Fibroblast of villous mesenchyme (primary cell): ENCODE measurements around the gene PHF12. TPM values are rescaled to one million over a fixed set of nuclear protein-coding genes. Genes with fewer than 3 reads are reported as not detected.

Source experiments
- DNase-seq: peaks from one replicate; pipeline ENCODE4 v3.0.0-alpha.2; 2010; ENCODE audit warnings: low read depth
- H3K4me3 ChIP-seq: 2 replicates; pipeline ENCODE4 v1.5.1; 2011; ENCODE audit warnings: low read depth, mild to moderate bottlenecking, low read length
- total RNA-seq: library from RNA; depleted of rRNA; stranded (reverse); fragments of >200 nt; gene quantifications from 2 replicates; pipeline ENCODE4 v1.2.3, GENCODE V29; 2012
- TF ChIP-seq, protein P1 (sequence below): IDR thresholded peaks from 2 replicates; pipeline ENCODE4 v1.5.1; 2012; ENCODE audit warnings: low read depth, mild to moderate bottlenecking, low read length; ENCODE audit not compliant: insufficient read depth

The PHF12 gene
- total RNA-seq, 1 donor: 22.5 TPM

DNA sequence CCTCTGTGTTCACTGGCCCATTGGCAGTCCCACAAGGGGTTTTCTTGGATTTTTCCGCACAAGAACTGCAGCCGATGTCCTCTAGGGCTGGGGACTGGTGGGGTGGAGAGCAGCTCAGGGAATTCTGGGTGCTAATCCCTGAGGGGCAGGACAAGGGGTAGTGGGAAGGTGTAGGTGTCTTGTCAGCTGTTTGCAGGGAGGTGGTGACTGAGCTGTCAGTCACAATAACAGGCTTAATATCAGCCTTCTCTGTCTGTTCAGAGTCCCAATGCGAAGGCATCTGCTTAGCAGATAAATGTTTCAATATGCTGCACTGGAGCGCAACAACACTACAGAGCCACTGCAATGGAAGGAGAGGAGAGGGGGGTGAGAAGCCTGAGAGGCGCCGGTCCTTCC lies 38.4 kb downstream of the PHF12 start:
- no peak overlapping the region for H3K4me3 ChIP-seq
- TF ChIP-seq, protein P1, sequence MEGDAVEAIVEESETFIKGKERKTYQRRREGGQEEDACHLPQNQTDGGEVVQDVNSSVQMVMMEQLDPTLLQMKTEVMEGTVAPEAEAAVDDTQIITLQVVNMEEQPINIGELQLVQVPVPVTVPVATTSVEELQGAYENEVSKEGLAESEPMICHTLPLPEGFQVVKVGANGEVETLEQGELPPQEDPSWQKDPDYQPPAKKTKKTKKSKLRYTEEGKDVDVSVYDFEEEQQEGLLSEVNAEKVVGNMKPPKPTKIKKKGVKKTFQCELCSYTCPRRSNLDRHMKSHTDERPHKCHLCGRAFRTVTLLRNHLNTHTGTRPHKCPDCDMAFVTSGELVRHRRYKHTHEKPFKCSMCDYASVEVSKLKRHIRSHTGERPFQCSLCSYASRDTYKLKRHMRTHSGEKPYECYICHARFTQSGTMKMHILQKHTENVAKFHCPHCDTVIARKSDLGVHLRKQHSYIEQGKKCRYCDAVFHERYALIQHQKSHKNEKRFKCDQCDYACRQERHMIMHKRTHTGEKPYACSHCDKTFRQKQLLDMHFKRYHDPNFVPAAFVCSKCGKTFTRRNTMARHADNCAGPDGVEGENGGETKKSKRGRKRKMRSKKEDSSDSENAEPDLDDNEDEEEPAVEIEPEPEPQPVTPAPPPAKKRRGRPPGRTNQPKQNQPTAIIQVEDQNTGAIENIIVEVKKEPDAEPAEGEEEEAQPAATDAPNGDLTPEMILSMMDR: no peak
- no peak for DNase-seq

GRCh38 chr17:28912281-28912937 lies 38.9 kb downstream of the PHF12 start:
- TF ChIP-seq, protein P1: peak; percentile 33
- DNase-seq: no peak
- no peak overlapping the region for H3K4me3 ChIP-seq

- TF ChIP-seq, protein P1: no peak
- DNase-seq: no peak
Observed at GRCh38 chr17:28911411-28912045, 39.8 kb downstream of the PHF12 start.

DNA sequence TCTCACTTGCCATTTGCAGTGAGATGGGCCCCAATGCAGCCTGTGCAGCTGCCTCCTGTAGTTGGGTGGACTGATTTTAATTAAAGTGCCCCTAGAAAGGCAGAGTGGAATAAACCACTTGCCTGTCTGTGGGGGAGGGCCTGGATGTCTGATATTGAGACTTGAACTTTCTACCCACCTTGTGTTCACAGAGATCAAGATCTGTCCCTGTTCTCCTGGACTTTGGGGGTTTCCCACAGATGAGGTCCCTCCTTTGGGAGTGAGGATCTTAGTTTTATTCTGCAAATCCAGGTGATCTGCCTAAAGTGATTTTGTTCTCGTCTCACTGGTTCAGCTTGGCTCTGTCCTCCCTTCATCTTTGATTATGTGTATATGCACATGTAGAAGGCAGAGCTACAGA lies 40.8 kb downstream of the PHF12 start:
- H3K4me3 ChIP-seq: no peak overlapping the region
- TF ChIP-seq, protein P1: no peak

More at GRCh38 chr17:28911411-28912045, 39.8 kb downstream of the PHF12 start:
- no peak overlapping the region for H3K4me3 ChIP-seq

DNA sequence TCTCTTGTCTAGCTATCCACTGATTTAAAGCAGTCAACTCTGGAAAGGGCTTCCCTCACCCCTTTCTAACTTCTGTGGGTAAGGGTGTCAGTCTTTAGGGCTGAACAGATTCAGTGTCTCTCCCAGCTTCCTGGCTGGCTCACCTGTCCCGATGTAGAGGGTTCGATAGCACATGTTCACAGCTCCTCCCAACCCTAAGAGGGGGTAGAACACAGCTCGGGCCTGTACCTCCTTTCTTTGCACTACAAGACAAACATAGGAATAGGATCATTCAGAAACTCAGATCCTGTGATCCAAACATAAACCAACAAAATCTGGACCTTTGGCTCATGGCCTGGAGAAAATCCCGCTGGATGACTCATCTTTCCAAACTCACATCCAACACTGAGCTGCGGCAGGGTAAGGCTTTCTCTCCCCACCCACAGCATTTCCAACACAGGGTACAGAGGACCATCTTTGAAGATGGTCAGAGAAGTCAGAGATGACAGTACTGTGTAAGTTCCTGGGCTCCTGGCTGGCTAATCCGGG lies 42.6 kb downstream of the PHF12 start:
- DNase-seq: peak; percentile 86
- H3K4me3 ChIP-seq: no peak overlapping the region
- TF ChIP-seq, protein P1: no peak

More for the DNA sequence above, 40.8 kb downstream of the PHF12 start:
- no peak for DNase-seq

GRCh38 chr17:28907709-28908475 lies 43.4 kb downstream of the PHF12 start:
- DNase-seq: no peak
- no peak overlapping the region for H3K4me3 ChIP-seq
- TF ChIP-seq, protein P1: no peak
